GOT3 (cell line): Measurements from ENCODE around the gene PAQR8.

Experiments used
- DNase-seq: peaks from one replicate; lab custom pipeline; 2025; ENCODE audit warnings: mixed read lengths; lab: John Stamatoyannopoulos, UW

The PAQR8 gene

GRCh38 chr6:52361945-52362442 lies at the start of gene PAQR8:
PAQR8 (plus strand) TSS chr6:52362151; CDS start chr6:52403214, 41,063 bp downstream.
- peak; percentile 32 for DNase-seq

GRCh38 chr6:52312461-52312860 lies 49.5 kb upstream of the PAQR8 start:
- DNase-seq, result no peak

- DNase-seq, result no peak
Observed at GRCh38 chr6:52314752-52315151, 47.2 kb upstream of the PAQR8 start.

- no peak for DNase-seq
Observed at GRCh38 chr6:52317211-52317610, 44.7 kb upstream of the PAQR8 start.

- no peak for DNase-seq
Observed at GRCh38 chr6:52317841-52318581, 43.9 kb upstream of the PAQR8 start.

GRCh38 chr6:52324189-52324588 lies 37.8 kb upstream of the PAQR8 start:
- no peak for DNase-seq

- DNase-seq, result no peak
Observed at GRCh38 chr6:52325695-52326471, 36.1 kb upstream of the PAQR8 start.

- DNase-seq, result no peak
Observed at GRCh38 chr6:52326540-52327364, 35.2 kb upstream of the PAQR8 start.

- no peak for DNase-seq
Observed at GRCh38 chr6:52328303-52328662, 33.7 kb upstream of the PAQR8 start.

GRCh38 chr6:52328729-52329128 lies 33.2 kb upstream of the PAQR8 start:
- DNase-seq, result no peak

GRCh38 chr6:52330470-52330869 lies 31.5 kb upstream of the PAQR8 start:
- DNase-seq, result no peak

- DNase-seq, result no peak
Observed at GRCh38 chr6:52331793-52332457, 30.0 kb upstream of the PAQR8 start.

GRCh38 chr6:52333840-52334200 lies 28.1 kb upstream of the PAQR8 start:
- no peak for DNase-seq

- no peak for DNase-seq
Observed at GRCh38 chr6:52335576-52335975, 26.4 kb upstream of the PAQR8 start.

- DNase-seq, result no peak
Observed at GRCh38 chr6:52336919-52337561, 24.9 kb upstream of the PAQR8 start.

GRCh38 chr6:52337633-52338290 lies 24.2 kb upstream of the PAQR8 start:
- DNase-seq, result no peak

- DNase-seq, result no peak
Observed at GRCh38 chr6:52340603-52340880, 21.4 kb upstream of the PAQR8 start.

- no peak for DNase-seq
Observed at GRCh38 chr6:52341561-52342260, 20.2 kb upstream of the PAQR8 start.

GRCh38 chr6:52345311-52345710 lies 16.6 kb upstream of the PAQR8 start:
- no peak for DNase-seq

- DNase-seq, result no peak
Observed at GRCh38 chr6:52346503-52346902, 15.4 kb upstream of the PAQR8 start.
